ENCODE measurements around the gene OSBPL1A.
A peak's percentile ranks its signal among the peaks of the same experiment; 100 is the strongest.

DNA sequence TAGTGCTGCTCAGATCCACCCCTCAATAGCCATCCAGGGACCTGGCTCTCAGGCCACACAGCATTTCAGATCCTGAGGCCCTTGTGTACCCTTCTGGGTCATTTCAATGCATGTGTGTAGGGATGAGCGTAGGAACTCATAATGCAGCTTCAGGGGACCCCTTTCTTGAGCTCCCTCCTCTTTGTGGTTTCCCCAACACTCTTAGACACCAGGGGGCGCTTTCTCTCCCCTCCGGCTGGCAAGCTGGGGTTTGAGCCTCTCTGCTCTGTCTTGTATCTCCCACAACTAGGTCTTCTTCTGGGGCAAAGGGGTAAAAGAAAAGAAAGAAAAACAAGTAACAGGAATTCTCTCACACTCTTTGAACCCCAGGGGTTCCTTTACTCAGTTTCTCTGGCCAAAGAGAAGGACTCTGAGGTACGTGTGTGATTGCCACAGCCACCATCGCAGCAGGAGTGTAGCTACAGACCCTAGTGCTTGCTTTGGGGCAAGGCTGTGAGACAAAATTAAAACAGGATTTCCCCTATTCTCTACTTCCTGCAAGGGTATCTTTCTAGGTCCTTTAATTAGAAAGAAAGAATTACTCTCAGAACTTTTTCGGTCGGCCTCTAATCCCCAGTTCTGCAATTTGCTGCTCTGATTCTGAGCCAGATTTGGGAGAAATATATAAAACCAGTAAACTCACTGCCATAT, 220.8 kb downstream of the OSBPL1A start:
- peak; percentile 91 for TF ChIP-seq CTCF (IDR thresholded peaks at IDR 0.05; ENCODE audit: low read depth, low read length)
- TF ChIP-seq EZH2phosphoT487 (IDR thresholded peaks at IDR 0.05; ENCODE audit: low read depth): no peak

Measured in OCI-LY3 (cell line).